ENCODE data around the gene SF3B2. TPM values are rescaled to one million over a fixed set of nuclear protein-coding genes. Genes with fewer than 3 reads are reported as not detected.

Gene SF3B2
- total RNA-seq (2011; cell fraction: chromatin; rRNA removed; ENCODE audit: low replicate concordance): 205 and 214 TPM in 2 replicates
- 106 and 120 TPM in 2 replicates for total RNA-seq (2011; cell fraction: nucleolus; rRNA removed)
- 138 and 174 TPM in 2 replicates for total RNA-seq (2011; cell fraction: nucleoplasm; rRNA removed)
- total RNA-seq (2014; rRNA removed): 215 TPM in 2 replicates
- total RNA-seq (2014; rRNA removed; fragmentation: Illumina TruSeq; extraction: Trizol): 122 and 133 TPM in 2 replicates
- 157 and 163 TPM in 2 replicates for total RNA-seq (2015; rRNA removed; fragmentation: Illumina TruSeq; extraction: Trizol)
- total RNA-seq (2021): 233 and 248 TPM in 2 replicates
- 60.8 and 85.9 TPM in 2 replicates for polyA plus RNA-seq (2011; rRNA removed)
- polyA plus RNA-seq (2011; cell fraction: cytosol; rRNA removed): 79.1 and 143 TPM in 2 replicates
- polyA plus RNA-seq (2011; cell fraction: nucleus; rRNA removed): 147 and 154 TPM in 2 replicates
- polyA plus RNA-seq (2012): 163 and 198 TPM in 2 replicates
- polyA plus RNA-seq (2014; fragmentation: Illumina TruSeq; extraction: Trizol): 236 and 246 TPM in 2 replicates
- 10 to 100 TPM; 58.3 to 93.8 TPM for polyA plus RNA-seq (2014; fragmentation: Nextera tagmentation; extraction: Ambion mirVana)
- polyA plus RNA-seq (2014; rRNA removed): 114 and 169 TPM in 2 replicates
- polyA minus RNA-seq (2011; rRNA and poly(A)+ RNA removed): 54.7 and 73.9 TPM in 2 replicates
- 70.6 and 94.1 TPM in 2 replicates for polyA minus RNA-seq (2011; cell fraction: cytosol; rRNA and poly(A)+ RNA removed)
- polyA minus RNA-seq (2011; cell fraction: nucleus; rRNA and poly(A)+ RNA removed): 27.5 and 55.3 TPM in 2 replicates
- percentile 89 among the genes with signal in this experiment for Bru-seq, nascent RNA
- BruChase-seq, experiment 1, labeled RNA remaining after a 2-hour chase: percentile 94 among the genes with signal in this experiment
- percentile 96 among the genes with signal in this experiment for BruChase-seq, experiment 2, labeled RNA remaining after a 6-hour chase
- long read RNA-seq, experiment 1, transcript SF3B2-201 (22 exons, 2,903 nt): major isoform, 321 of 633 reads
- long read RNA-seq, experiment 1, partial matches to known transcripts: 235 of 633 reads
- long read RNA-seq, experiment 1, other reads (novel, unspliced or antisense): 76 of 633 reads
- long read RNA-seq, experiment 2, transcript SF3B2-201 (22 exons, 2,903 nt): major isoform, 30 of 233 reads
- long read RNA-seq, experiment 2, partial matches to known transcripts: 143 of 233 reads
- long read RNA-seq, experiment 2, other reads (novel, unspliced or antisense): 57 of 233 reads
- long read RNA-seq, experiment 3, transcript SF3B2-201 (22 exons, 2,903 nt): major isoform, 17 of 127 reads
- long read RNA-seq, experiment 3, partial matches to known transcripts: 94 of 127 reads
- long read RNA-seq, experiment 3, other reads (novel, unspliced or antisense): 16 of 127 reads

- DNase-seq (ENCODE audit: extremely low read depth in 1 of 4, low spot score in 3 of 4) (peak; percentile 92 to 99 (median 94)), FAIRE-seq (peak; percentile 98), ATAC-seq (peak; percentile 98)
- Histone ChIP-seq H3K27ac (ENCODE audit: extremely low read depth, low read depth, low read length) (peak within 1 kb of the TSS; percentile 85), H2AFZ (ENCODE audit: low read depth, low read length) (peak within 1 kb of the TSS; percentile 96), H3K9ac (ENCODE audit: insufficient read depth in 1 of 2, low read depth in 2 of 2, low read length in 2 of 2) (peak within 1 kb of the TSS; percentile 98 to 99), H3K27me3 (ENCODE audit: control insufficient read depth in 2 of 2, insufficient read depth in 2 of 2, low read length in 2 of 2) (no peaks in the 10 kb centered on the region), H3K4me1 (replicated peaks in 1 of 2; ENCODE audit: control insufficient read depth in 2 of 2, insufficient read depth in 2 of 2, low read length in 2 of 2) (peaks cover 16 to 33% of the 10 kb centered on the region in 2 experiments), H4K20me1 (replicated peaks; ENCODE audit: control insufficient read depth, insufficient read depth, low read length) (no peaks in the 10 kb centered on the region), H3K4me2 (ENCODE audit: insufficient read depth, low read length) (peak within 1 kb of the TSS; percentile 99), H3K9me3 (replicated peaks; ENCODE audit: control insufficient read depth, insufficient read depth, low read depth, low read length) (no peaks in the 10 kb centered on the region), H3K36me3 (ENCODE audit: control insufficient read depth, insufficient read depth, low read length) (peaks cover 43% of the 10 kb centered on the region), H3K79me2 (ENCODE audit: control insufficient read depth, insufficient read depth, low read length) (peaks cover 31% of the 10 kb centered on the region), H3K9me1 (ENCODE audit: control insufficient read depth, insufficient read depth, low read length) (no peaks in the 10 kb centered on the region), H3K4me3 (peak within 1 kb of the TSS; percentile 89)
- CTCF ChIA-PET (ENCODE audit: low intra/inter-chr PET ratio): no interaction called here
- in situ Hi-C loops (cut with MboI) (no loop called here), intact Hi-C loops (cut with micrococcal nuclease) (no loop called here)
- 1% methylated on average over 83 of the region's 84 CpGs for whole genome bisulfite sequencing (ENCODE audit: insufficient coverage, low coverage, missing lambda C conversion rate)
- no TSS peak for BruUV-seq (replicated peaks)
- POLR2A ChIA-PET: interaction anchor here (0.5 to 4.8 kb wide), 15 partner anchors 8 to 427 kb away, joined by 3 to 32 read pairs (median 4); partner anchors contain the start of genes CATSPER1 and MUS81
- TF ChIP-seq KDM5B (IDR thresholded peaks at IDR 0.05; ENCODE audit: insufficient replicate concordance, low read depth, low read length) (peak; percentile 83), CSDE1 (IDR thresholded peaks at IDR 0.05) (no peak), GTF2E2 (tag; IDR thresholded peaks at IDR 0.05) (peak; percentile 78), NFE2 (IDR thresholded peaks at IDR 0.05; ENCODE audit: low read depth) (no peak), HMG20B (CRISPR knock-in tag; IDR thresholded peaks at IDR 0.05) (no peak), HMG20A (CRISPR knock-in tag; conservative IDR thresholded peaks at IDR 0.05) (no peak), SIN3A (IDR thresholded peaks at IDR 0.05; ENCODE audit: borderline replicate concordance in 2 of 2, control insufficient read depth in 1 of 2, low read depth in 2 of 2, low read length in 2 of 2) (peak; percentile 87 to 94; a peak in 3 of 4 replicates), CREB3L1 (IDR thresholded peaks at IDR 0.05; ENCODE audit: borderline replicate concordance, low read depth) (peak; percentile 100), ARNT (IDR thresholded peaks at IDR 0.05) (no peak), ZNF347 (CRISPR knock-in tag; IDR thresholded peaks at IDR 0.05; ENCODE audit: low read depth) (no peak), STAT5B (CRISPR knock-in tag; IDR thresholded peaks at IDR 0.05) (no peak), RAD21 (CRISPR knock-in tag; conservative IDR thresholded peaks at IDR 0.05 in 1 of 2, IDR thresholded peaks at IDR 0.05 in 1 of 2) (no peak), HNRNPL (IDR thresholded peaks at IDR 0.05; ENCODE audit: low read depth, low read length) (no peak)
Observed at GRCh38 chr11:66051766-66052663, at the start of gene SF3B2. TSS of gene SF3B2 (plus strand) at chr11:66052364. CDS start at chr11:66052385, 21 bp downstream.

Measured in K562 (cell line).